GM10248 (cell line): ENCODE measurements around the gene AGXT.

Experiments used
- CTCF ChIA-PET: fragments of 300-600 bp; sonication (Branson Sonifier 250); formaldehyde crosslinking; extraction: SDS; loops from one replicate; lab custom pipeline; 2021; ENCODE audit warnings: antibody characterized with exemption; lab: Yijun Ruan, JAX
- POLR2A ChIA-PET: fragments of 350-650 bp; sonication (Branson Sonifier 250); formaldehyde crosslinking; extraction: SDS; loops from one replicate; lab custom pipeline; 2020; ENCODE audit warnings: antibody characterized with exemption; lab: Yijun Ruan, JAX
- DNase-seq: peaks from one replicate; pipeline ENCODE4 v3.0.0; 2012; ENCODE audit errors: extremely low spot score
- TF ChIP-seq, protein P1 (sequence below): IDR thresholded peaks from 2 replicates; pipeline ENCODE4 v1.5.1; 2012; ENCODE audit warnings: mild to moderate bottlenecking, low read depth; ENCODE audit errors: extremely low read depth, missing control alignments, control extremely low read depth

Gene AGXT

DNA sequence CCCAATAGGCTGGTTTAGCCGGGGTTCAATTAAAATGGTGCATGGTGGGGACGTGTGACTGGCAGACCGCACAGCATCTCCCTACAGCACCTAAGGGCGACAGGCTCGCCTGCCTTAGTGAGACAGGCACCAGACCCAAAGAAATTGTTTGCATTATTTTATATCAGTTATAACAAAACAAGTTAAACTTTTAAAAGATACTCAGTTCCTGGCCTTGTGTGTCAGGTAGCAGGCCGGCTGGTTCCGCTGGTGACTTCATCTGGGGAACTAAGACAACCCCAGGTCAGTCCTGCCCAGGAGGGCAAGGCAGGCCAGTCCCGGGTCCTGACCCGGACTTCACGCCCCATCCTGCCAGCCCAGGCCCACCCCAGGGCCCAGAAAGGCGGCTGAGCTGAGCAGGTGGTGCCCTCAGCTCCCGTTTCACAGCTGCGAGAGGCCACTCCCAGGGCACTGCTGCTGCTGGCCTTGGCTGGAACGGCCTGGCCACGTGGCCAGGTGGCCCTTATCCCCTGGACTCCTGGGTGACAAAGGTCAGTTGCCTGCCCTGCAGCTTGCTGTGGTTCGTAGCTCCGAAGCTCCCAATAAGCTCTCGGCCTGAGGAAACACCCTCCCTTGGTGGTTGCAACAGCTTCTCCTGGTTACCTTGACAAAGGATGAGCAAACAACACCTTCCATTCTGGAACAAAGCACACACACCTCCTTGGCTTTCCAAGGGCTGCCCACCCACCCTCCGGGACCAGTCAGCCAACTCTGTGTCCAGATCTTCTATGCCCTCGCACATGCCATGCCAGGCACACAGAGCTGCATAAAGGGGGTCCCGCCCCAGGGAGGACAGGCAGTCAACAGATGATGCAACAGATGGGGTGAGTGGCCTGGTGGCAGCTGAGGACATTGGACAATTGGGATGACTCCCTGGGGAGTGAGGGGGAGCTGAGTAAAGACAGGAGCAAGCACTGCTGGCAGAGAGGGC, 11.3 kb upstream of the AGXT start:
- ChIA-PET CTCF (no interaction called here), POLR2A (no interaction called here)
- TF ChIP-seq, protein P1, sequence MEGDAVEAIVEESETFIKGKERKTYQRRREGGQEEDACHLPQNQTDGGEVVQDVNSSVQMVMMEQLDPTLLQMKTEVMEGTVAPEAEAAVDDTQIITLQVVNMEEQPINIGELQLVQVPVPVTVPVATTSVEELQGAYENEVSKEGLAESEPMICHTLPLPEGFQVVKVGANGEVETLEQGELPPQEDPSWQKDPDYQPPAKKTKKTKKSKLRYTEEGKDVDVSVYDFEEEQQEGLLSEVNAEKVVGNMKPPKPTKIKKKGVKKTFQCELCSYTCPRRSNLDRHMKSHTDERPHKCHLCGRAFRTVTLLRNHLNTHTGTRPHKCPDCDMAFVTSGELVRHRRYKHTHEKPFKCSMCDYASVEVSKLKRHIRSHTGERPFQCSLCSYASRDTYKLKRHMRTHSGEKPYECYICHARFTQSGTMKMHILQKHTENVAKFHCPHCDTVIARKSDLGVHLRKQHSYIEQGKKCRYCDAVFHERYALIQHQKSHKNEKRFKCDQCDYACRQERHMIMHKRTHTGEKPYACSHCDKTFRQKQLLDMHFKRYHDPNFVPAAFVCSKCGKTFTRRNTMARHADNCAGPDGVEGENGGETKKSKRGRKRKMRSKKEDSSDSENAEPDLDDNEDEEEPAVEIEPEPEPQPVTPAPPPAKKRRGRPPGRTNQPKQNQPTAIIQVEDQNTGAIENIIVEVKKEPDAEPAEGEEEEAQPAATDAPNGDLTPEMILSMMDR: no peak
- no peak for DNase-seq

DNA sequence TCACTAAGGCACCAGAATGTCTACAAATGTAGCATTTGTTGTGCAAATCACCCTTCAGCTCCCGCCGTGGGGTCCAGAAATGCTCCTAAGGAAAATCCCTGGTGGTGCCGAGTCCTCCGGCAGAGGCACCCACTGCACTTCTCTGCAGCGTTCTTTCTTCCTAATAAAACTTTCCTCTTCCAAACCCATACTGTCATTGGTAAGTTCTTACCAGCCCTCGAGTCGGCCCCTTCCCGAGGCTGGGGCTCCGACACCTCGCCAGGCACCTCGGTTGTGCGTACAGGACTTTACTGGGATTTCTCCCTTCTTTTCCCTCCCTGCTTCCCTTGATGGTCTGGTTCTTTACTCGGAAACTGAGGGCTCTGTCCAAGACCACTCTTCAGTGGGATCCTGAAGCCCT, 10.3 kb upstream of the AGXT start:
- TF ChIP-seq, protein P1: no peak
- POLR2A ChIA-PET: no interaction called here
- no peak for DNase-seq
- CTCF ChIA-PET: no interaction called here

DNA sequence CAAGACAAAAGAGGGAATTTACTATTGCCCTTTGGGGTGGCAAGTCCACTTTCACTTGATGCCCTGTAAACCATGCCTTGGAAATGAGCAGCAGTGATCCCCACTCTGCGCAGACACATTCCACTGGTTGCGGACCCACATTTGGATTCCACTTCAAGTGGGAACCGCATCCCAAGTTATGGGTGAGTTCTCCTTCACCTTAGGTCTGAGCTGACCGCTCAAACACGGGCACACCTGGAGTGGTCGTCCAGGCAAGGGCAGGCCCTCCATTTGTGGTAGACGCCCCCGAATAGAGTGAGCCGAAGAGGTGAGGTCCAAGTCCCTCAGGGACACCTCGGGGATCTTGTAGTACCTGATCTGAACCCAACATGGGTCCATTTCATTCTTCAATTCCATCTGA, 9.8 kb upstream of the AGXT start:
- DNase-seq: no peak
- TF ChIP-seq, protein P1: no peak
- CTCF ChIA-PET: interaction anchor here (1.5 to 4.4 kb wide), 3 partner anchors 7 to 149 kb away, joined by 3 to 23 read pairs (median 10); no protein-coding TSS in a partner anchor
- POLR2A ChIA-PET: no interaction called here

DNA sequence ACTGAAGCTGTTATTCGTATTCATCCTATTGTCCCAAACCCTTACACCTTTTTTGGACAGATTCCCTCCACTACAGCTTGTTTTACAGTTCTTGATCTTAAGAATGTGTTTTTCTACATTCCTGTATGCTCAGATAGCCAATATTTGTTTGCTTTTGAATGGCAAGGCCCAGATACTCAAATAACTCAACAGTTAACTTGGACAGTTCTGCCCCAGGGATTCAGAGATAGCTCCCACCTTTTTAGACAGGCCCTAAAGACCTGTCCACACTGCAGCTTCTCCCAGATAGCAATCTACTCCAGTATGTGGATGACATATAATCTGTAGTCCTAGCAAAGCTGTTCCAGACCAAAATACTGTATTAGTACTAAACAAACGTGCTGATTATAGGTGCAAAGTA, 7.1 kb upstream of the AGXT start:
- ChIA-PET CTCF (interaction anchor here (1.4 to 4.4 kb wide), 3 partner anchors 10 to 1017 kb away, joined by 3 to 23 read pairs (median 10); no protein-coding TSS in a partner anchor), POLR2A (no interaction called here)
- no peak for DNase-seq
- TF ChIP-seq, protein P1: no peak

DNA sequence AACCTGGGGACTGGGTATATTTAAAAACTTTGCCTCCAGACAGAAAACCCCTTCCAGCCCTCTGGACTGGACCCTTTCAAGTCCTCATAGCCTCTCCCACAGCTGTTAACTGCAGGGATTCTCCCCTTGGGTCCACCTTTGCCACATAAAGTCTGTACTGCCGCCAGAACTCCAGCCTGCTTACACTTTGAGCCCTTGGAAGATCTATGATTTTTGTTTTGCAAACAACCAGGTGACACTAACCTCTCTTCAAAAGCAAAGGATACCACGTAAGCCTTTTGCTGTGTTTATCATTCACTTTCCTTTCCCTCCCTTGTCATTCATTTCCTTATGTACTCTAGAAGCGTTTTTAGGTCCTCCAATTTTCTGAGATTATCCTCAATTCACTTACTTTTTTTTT, 4.1 kb upstream of the AGXT start:
- DNase-seq: no peak
- POLR2A ChIA-PET: no interaction called here
- TF ChIP-seq, protein P1: no peak
- CTCF ChIA-PET: interaction anchor here (1.1 to 1.9 kb wide), 2 partner anchors 12 to 13 kb away, joined by 3 to 6 read pairs; no protein-coding TSS in a partner anchor

DNA sequence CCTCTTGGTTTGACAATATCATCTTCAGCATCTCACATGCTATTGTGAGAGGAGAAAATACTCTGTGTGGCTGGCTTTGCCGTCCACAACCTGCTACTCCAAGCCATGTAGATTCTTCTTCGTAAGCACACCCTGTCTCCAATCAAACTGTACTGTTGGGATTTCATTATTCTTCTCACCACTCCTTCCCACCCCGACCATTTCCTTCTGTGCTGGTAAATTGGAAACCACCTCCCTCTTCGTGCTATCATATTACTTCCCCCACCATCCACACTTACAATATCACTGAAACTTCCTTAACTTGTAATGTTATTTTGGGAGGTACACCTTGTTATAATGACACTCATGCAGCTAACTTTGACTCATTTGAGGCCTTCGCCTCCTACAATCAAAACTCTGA, 3.2 kb upstream of the AGXT start:
- CTCF ChIA-PET: no interaction called here
- TF ChIP-seq, protein P1: no peak
- no peak for DNase-seq
- POLR2A ChIA-PET: no interaction called here
